Brain pericyte (primary cell): ENCODE results near the gene KLRC3.
"Not testable (repeated sequence)": the region's sequence is repeated elsewhere in the genome, so short reads cannot be mapped to it uniquely, and the experiment has no call there.

ENCODE experiments used
- DNase-seq: peaks from one replicate; pipeline ENCODE4 v3.0.0-alpha.2; 2012; ENCODE audit warnings: low read depth, low spot score

The KLRC3 gene

DNA sequence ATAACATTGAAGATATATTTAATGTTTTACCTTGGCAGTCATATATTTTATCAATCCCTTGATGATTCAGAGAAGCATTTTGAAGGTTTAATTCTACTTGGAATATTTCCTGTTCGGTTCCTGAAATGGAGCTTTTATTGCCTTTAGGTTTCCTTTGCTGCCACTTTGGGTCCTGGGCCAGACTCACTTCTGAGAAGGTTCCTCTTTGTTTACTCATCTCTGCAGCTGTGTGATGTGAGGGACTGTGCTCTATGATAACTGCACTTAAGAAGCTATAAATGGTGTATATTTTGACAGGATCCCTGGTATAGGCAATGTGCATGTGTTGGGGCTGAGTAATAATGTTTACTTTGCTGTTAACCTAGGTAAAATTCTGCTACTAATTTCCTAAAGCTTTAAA, at the start of gene KLRC3:
TSS of gene KLRC3 (minus strand) at position 262 of the 400 bp plus-strand sequence. CDS start at position 217, 45 bp downstream.
- DNase-seq = not testable (repeated sequence)

DNA sequence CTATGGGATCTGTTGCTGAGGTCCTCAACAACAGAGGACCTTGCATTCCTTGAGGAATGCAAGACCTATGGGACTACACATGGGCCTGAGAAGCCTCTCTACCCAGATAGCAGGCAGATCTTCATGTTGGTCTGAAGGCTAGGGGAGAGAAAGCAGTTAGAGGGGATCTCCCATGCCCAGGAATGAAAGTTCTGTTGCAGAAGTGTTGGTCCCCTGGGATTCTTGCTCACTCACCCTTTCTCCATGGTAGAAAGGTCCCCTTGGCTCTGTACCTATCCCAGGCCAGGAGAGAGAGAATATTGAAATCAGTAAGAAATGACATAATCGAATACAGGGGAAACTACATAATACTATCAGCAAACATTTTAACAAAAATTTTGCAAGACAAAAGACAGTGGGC, 49.3 kb upstream of the KLRC3 start:
- no peak for DNase-seq

DNA sequence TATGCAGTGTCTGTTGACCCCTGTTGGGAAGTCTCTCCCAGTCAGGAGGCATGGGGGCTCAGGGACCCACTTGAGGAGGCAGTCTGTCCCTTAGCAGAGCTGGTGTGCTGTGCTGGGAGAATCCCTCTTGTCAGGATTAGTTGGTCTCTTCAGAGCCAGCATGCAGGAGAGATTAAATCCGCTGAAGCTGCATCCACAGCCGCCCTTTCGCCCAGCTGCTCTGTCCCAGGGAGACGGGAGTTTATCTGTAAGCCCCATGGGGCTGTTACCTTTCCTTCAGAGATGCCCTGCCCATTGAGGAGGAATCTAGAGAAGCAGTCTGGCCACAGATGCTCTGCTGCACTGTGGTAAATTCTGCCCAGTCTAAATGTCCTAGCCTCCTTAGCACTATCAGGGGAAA, 45.9 kb upstream of the KLRC3 start:
- DNase-seq = no peak

DNA sequence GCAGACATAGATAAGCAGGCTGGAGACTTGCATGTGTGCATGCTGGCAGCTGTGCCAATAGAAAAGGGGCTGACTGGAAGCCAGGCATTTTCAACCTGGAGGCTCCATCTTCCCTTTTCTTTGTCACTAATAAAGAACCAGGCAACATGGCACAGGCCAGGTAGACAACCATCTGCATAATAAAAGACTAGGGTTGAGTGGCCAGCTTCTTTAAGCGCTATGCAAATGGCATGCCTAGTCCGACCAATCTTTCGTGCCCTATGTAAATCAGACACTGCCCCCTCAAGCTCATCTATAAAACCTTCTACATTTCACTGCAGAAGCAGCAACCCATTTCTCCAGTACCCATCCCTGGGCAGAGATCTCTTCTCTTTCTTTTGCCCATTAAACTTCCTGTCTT, 37.4 kb upstream of the KLRC3 start:
- DNase-seq = no peak

- DNase-seq = no peak
These were observed 36.5 kb upstream of the KLRC3 start for GRCh38 chr12:10456856-10457255.

DNA sequence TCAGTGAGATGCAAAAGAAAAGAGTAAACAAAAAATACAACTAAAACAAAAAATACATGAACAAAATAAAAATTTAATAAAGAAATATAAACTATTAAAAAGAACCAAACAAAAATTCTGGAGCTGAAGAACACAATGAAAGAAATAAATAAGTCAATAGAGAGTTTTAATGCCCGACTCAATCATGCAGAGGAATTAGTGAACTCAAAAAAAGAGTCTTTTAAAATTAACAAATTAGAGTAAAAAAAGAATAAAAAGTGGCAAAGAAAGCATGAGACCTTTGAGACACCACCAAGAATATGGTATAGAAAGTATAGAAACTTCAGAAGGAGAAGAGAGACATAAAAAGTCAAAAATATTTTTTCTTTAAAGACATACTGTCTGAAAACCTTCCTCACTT, 35.4 kb upstream of the KLRC3 start:
- DNase-seq = no peak

DNA sequence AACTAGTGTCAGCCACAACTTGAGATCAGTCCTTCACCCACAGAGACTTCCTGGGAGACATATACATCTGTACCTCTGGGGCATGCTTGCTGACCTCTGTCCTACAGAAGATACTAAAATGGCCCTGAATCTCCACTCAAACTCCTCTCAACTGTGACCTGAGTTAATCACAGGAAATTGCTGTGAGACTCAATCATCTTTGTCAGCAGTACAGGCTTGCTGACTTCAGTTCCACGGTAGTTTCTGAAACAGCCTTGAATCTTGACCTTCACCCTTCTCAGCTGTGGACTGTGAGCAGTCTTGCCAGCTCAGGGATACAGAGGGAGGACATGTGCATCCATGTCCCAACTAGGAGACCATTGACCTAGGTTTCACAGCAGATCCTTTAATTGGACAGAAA, 34.1 kb upstream of the KLRC3 start:
- no peak for DNase-seq

GRCh38 chr12:10453156-10453555, 32.8 kb upstream of the KLRC3 start, which contains the start of gene KLRC1:
TSS of gene KLRC1 (minus strand) at chr12:10453377. CDS start at chr12:10451156, 2,221 bp downstream.
- no peak for DNase-seq

DNA sequence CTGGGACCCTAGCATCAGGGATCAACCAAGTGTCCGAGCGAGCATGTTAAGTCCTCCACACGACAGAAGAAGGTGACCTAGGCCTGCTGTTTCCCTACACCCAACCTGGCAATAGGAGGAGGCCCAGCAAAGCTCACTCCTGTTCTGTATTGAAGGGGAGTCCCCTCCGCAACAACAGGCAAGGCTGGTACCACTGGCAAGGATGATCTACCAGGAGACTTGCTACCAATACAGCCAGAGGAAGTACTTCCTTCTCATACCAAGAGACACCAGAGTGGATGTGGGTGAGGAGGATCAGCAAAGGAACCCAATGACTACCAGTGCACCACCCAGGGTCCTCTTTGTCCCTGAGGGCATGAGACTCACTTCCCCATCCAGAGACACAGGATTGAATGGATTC, 27.8 kb upstream of the KLRC3 start:
- DNase-seq = no peak

DNA sequence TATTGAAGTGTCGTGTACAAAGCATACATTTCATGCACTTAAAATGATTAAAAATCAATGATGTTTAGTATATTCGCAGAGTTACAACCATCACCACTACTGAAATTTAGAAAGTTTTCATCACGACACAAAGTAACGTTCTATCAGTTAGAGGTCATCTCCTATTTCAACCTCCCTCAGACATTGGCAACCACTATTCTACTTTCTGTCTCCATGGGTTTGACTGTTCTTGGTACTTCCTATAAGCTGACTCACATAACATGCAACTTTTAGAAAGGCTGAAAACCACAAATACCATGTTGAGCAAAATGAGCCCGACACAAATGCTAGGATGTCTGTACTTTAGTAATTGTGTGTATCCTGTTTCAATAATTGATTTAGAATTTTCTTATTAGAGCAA, 25.7 kb upstream of the KLRC3 start:
- not testable (repeated sequence) for DNase-seq

DNA sequence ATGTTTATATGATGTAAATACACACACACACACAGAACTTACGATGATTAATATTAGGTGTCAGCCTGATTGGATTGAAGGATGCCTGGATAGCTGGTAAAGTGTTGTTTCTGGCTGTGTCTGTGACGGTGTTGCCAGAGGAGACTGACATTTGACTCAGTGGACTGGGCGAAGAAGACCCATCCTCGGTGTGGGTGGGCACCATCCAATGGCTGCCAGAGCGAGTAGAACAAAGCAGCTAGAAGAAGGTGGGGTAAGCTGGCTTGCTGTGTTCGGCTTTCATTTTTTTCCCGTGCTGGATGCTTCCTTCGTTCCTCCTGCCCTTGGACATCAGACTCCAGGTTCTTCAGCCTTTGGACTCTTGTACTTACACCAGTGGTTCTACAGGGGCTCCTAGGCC, 20.7 kb upstream of the KLRC3 start:
- not testable (repeated sequence) for DNase-seq

GRCh38 chr12:10439608-10440274, 19.3 kb upstream of the KLRC3 start:
- not testable (repeated sequence) for DNase-seq

GRCh38 chr12:10437601-10438000, 17.2 kb upstream of the KLRC3 start:
- not testable (repeated sequence) for DNase-seq

- DNase-seq = peak; percentile 50
These were observed 15.4 kb upstream of the KLRC3 start, which contains the start of gene KLRC2 for GRCh38 chr12:10435816-10436215. TSS of gene KLRC2 (minus strand) at chr12:10436010. CDS start at chr12:10435986, 24 bp downstream.

DNA sequence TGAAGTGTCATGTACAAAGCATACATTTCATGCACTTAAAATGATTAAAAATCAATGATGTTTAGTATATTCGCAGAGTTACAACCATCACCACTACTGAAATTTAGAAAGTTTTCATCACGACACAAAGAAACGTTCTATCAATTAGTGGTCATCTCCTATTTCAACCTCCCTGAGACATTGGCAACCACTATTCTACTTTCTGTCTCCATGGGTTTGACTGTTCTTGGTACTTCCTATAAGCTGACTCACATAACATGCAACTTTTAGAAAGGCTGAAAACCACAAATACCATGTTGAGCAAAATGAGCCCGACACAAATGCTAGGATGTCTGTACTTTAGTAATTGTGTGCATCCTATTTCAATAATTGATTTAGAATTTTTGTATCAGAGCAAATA, 10.2 kb upstream of the KLRC3 start:
- not testable (repeated sequence) for DNase-seq

- not testable (repeated sequence) for DNase-seq
These were observed 5.5 kb upstream of the KLRC3 start for GRCh38 chr12:10425938-10426337.

- not testable (repeated sequence) for DNase-seq
These were observed 4.0 kb upstream of the KLRC3 start for GRCh38 chr12:10424260-10424899.

DNA sequence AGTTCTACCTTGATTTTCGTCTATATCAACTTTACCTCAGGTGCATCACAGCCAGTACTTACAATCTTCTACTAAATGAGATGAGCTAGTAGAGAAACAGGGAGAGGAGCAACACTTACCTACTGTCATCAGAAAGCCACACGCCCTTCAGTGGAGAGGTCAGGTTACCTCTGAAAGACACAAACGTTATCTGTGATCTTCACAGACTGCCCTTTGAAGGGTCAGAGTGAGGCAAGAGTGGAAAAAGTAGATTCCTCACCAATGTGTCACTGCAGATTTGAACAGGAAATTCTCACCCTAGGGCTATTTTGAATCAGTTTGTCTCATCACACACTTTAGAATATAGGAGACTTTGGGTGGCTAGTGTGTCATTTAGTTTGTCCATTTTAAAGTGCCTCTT, 1.8 kb upstream of the KLRC3 start:
- not testable (repeated sequence) for DNase-seq

- peak; percentile 77 for DNase-seq
These were observed 11.0 kb downstream of the KLRC3 start, which contains the start of gene KLRC4 for GRCh38 chr12:10409392-10409791. TSS of gene KLRC4 (minus strand) at chr12:10409757. CDS start at chr12:10409575, 182 bp downstream.

- DNase-seq = no peak
These were observed 11.6 kb downstream of the KLRC3 start for GRCh38 chr12:10408842-10409241.

- DNase-seq = no peak
These were observed 13.7 kb downstream of the KLRC3 start for GRCh38 chr12:10406725-10407124.

DNA sequence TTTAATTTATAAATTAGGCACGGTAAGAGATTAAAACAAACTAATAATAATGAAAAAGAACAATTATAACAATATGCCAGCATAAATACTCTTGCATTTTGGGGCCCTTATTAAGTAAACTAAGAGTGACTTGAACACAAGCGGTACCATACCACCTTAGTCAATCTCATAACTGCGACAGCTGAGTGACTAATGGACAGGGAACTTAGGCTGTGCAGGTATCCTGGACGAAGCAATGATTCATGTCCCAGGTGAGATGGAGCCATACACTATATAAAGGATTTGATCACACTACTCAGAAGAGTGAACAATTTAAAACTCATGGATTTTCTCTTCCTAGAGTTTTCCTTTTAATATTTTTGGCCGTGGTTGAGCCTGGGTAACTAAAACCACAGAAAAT, 15.1 kb downstream of the KLRC3 start:
- no peak for DNase-seq

GRCh38 chr12:10404798-10405197, 15.6 kb downstream of the KLRC3 start:
- no peak for DNase-seq
